Right atrium auricular region (tissue), 2 donors: Measurements from ENCODE around the gene KLK3. TPM values are rescaled to one million over a fixed set of nuclear protein-coding genes. Genes with fewer than 3 reads are reported as not detected.

Source experiments
- DNase-seq: peaks from one replicate; pipeline ENCODE4 v3.0.0-alpha.2; 2019; ENCODE audit warnings: low spot score
- H3K27ac ChIP-seq, 2 donors: fragments of 200-600 bp; sonication (generic); 1 replicate in 1 of 2; 2 replicates in 1 of 2; pipeline ENCODE4 v1.5.1; 2016 to 2019
- H3K27me3 ChIP-seq, 2 donors: fragments of 200-600 bp; sonication (generic); one replicate each; pipeline versions ENCODE4 v1.5.1 to v1.6.0; 2017 to 2019
- H3K36me3 ChIP-seq: fragments of 200-600 bp; sonication (generic); one replicate; pipeline ENCODE4 v1.5.1; 2016
- H3K4me1 ChIP-seq, 2 donors: fragments of 200-600 bp; sonication (generic); one replicate each; pipeline versions ENCODE4 v1.5.1 to v1.6.0; 2017 to 2019
- H3K4me3 ChIP-seq, 2 donors: fragments of 200-600 bp; sonication (generic); 1 replicate in 1 of 2; 2 replicates in 1 of 2; pipeline ENCODE4 v1.5.1; 2017 to 2019; ENCODE audit warnings: mild to moderate bottlenecking in 1 of 2, moderate library complexity in 1 of 2
- H3K9me3 ChIP-seq, 2 donors: fragments of 200-600 bp; sonication (generic); one replicate each; pipeline ENCODE4 v1.5.1; 2019
- total RNA-seq, 2 donors: library from RNA; depleted of rRNA; stranded (reverse); fragments of >200 nt; gene quantifications; one replicate each; pipeline ENCODE4 v1.1.0, GENCODE V29; 2016
- TF ChIP-seq, protein P1 (sequence below), 2 donors: fragments of 200-600 bp; sonication (generic); IDR thresholded peaks; one replicate each; pipeline ENCODE4 v1.5.1; 2019; ENCODE audit warnings: antibody characterized with exemption in 2 of 2

Gene KLK3
- total RNA-seq, 2 donors from 2014 or later: not detected

DNA sequence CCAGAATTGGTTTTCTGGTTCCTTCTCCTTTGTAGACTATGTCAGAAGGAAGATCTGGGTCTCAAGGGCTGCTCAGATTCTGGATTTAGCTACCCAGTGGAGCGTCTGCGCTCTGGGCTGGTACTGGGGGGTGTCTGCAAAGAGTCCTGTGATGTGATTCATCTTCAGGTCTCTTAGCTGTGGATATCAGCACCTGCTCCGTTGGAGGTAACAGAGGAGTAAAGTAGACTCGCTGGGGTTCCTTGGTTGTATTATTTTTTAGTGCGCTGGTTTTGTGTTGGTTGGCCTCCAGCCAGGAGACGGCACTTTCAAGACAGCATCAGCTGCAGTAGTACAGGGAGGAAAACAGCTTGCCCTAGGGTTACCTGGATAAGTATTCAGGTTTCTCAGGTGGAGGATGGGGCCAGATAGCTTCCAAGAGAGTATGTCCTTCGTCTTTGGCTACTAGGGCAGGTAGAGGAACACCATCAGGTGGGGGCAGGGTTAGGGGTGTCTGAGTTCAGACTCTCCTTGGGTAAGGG lies 11.0 kb upstream of the KLK3 start:
- Histone ChIP-seq H3K4me3 (no peak overlapping the region), H3K27me3 (no peaks in the 10 kb centered on the region), H3K4me1 (no peaks in the 10 kb centered on the region), H3K36me3 (no peaks in the 10 kb centered on the region), H3K27ac (no peak overlapping the region), H3K9me3 (peaks cover 0 to 27% of the 10 kb centered on the region in 2 donors)
- no peak for DNase-seq
- TF ChIP-seq, protein P1, sequence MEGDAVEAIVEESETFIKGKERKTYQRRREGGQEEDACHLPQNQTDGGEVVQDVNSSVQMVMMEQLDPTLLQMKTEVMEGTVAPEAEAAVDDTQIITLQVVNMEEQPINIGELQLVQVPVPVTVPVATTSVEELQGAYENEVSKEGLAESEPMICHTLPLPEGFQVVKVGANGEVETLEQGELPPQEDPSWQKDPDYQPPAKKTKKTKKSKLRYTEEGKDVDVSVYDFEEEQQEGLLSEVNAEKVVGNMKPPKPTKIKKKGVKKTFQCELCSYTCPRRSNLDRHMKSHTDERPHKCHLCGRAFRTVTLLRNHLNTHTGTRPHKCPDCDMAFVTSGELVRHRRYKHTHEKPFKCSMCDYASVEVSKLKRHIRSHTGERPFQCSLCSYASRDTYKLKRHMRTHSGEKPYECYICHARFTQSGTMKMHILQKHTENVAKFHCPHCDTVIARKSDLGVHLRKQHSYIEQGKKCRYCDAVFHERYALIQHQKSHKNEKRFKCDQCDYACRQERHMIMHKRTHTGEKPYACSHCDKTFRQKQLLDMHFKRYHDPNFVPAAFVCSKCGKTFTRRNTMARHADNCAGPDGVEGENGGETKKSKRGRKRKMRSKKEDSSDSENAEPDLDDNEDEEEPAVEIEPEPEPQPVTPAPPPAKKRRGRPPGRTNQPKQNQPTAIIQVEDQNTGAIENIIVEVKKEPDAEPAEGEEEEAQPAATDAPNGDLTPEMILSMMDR (IDR thresholded peaks at IDR 0.05): no peak

DNA sequence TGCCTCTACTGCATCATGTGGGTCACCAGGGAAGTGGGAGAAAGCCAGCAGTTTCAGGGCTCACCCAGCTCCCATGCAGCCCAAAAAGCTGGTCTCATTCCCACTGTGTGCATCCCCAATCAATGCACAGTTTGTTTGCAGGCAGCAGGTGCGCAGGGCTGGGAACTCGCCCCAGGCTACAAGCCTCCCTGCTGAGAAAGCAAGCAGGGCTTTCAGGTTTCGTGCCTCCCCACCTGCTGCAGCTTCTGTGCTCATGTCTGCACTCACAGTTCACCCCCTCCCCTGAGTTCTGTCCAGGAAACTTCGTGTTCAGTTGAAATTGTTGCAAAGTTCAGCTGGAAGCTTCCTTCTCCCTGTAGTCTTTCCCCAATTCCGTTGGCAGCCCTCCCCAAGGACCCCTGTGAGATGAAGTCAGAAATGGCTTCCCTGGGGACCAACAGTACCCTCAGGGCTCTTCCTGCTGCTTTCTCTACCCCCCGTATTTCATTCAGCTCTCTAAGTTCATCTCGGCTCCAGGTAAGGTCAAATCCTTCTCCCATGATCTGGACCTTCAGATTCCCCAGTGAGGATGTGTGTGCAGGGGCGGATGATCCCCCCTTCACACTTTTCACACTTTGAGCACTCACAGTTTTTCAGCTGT lies 10.3 kb upstream of the KLK3 start:
- Histone ChIP-seq H3K9me3 (peaks cover 0 to 27% of the 10 kb centered on the region in 2 donors), H3K4me3 (no peak overlapping the region), H3K36me3 (no peaks in the 10 kb centered on the region), H3K4me1 (no peaks in the 10 kb centered on the region), H3K27ac (no peak overlapping the region), H3K27me3 (no peaks in the 10 kb centered on the region)
- TF ChIP-seq, protein P1 (IDR thresholded peaks at IDR 0.05): no peak
- no peak for DNase-seq

- Histone ChIP-seq H3K9me3 (no peaks in the 10 kb centered on the region), H3K27ac (no peak overlapping the region), H3K4me1 (no peaks in the 10 kb centered on the region), H3K36me3 (no peaks in the 10 kb centered on the region), H3K27me3 (no peaks in the 10 kb centered on the region), H3K4me3 (no peak overlapping the region)
- DNase-seq: no peak
- TF ChIP-seq, protein P1 (IDR thresholded peaks at IDR 0.05): no peak
Measured at GRCh38 chr19:50850738-50851137, 4.0 kb upstream of the KLK3 start.

- Histone ChIP-seq H3K4me3 (no peak overlapping the region), H3K27me3 (no peaks in the 10 kb centered on the region), H3K9me3 (no peaks in the 10 kb centered on the region), H3K36me3 (no peaks in the 10 kb centered on the region), H3K4me1 (no peaks in the 10 kb centered on the region), H3K27ac (no peak overlapping the region)
- DNase-seq: no peak
- TF ChIP-seq, protein P1 (IDR thresholded peaks at IDR 0.05): no peak
Measured at GRCh38 chr19:50851620-50852019, 3.1 kb upstream of the KLK3 start.

GRCh38 chr19:50857366-50857765 lies 2.7 kb downstream of the KLK3 start:
- TF ChIP-seq, protein P1 (IDR thresholded peaks at IDR 0.05): no peak
- H3K4me3 ChIP-seq: no peak overlapping the region
- no peaks in the 10 kb centered on the region for H3K9me3 ChIP-seq
- no peak overlapping the region for H3K27ac ChIP-seq
- no peaks in the 10 kb centered on the region for H3K36me3 ChIP-seq
- no peaks in the 10 kb centered on the region for H3K4me1 ChIP-seq
- no peaks in the 10 kb centered on the region for H3K27me3 ChIP-seq
- DNase-seq: no peak

- Histone ChIP-seq H3K4me3 (no peak overlapping the region), H3K27me3 (no peaks in the 10 kb centered on the region), H3K36me3 (no peaks in the 10 kb centered on the region), H3K27ac (no peak overlapping the region), H3K4me1 (no peaks in the 10 kb centered on the region), H3K9me3 (no peaks in the 10 kb centered on the region)
- no peak for DNase-seq
- TF ChIP-seq, protein P1 (IDR thresholded peaks at IDR 0.05): no peak
Measured at GRCh38 chr19:50858886-50859285, 4.2 kb downstream of the KLK3 start.
